Measurements from ENCODE around the gene PSG2.
A peak's percentile ranks its signal among the peaks of the same experiment; 100 is the strongest.
"Not testable (repeated sequence)": the region's sequence is repeated elsewhere in the genome, so short reads cannot be mapped to it uniquely, and the experiment has no call there.

Gene PSG2

DNA sequence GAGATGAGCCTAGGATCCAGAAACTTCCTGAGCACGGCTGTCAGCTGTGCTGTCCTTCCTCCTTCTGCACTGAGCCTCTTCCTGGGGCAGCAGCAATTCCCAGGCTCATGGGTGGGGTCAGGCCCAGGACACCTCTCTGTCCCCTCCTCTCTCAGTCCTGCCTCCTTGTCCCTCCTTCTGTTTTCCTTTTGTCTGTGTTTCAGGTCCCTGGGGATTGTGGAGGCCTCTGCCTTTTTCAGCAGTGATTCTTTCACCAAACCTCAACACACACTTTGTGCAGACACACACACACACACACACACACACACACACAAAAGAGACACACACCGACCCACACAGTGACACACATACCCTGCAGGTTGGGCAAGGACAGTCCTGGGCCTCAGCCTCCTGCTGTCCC is at the start of gene PSG2:
Gene PSG2 (minus strand): TSS at position 101 of the 400 bp plus-strand sequence. CDS start 132 bp downstream, outside the sequence.
- DNase-seq = not testable (repeated sequence)

DNA sequence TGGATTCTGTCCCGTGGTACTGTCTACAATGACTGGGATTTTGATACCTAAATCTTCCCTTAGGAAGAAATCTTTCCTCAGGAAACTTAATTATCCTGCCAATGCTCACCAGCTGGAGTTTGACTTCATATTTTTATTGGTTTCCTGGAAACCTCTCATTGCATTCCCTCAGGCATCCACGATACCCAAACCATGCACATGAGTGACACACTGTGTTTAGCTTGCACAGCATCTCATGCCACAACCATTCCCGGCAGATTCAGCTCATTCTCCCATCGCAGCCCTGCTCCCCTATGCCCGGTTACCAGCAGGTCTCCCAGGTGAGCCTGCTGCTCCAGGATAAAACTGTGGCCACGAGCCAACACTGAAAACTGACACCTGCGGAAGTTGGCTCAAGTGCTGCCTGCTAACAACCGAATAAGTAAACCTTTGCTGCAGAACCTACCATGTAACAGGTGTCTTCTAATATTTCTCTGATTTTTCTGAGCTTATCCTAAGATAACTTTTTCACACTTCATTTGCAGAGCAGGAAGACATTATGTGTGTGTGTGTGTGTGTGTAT is 48.9 kb upstream of the PSG2 start:
- DNase-seq = not testable (repeated sequence)

DNA sequence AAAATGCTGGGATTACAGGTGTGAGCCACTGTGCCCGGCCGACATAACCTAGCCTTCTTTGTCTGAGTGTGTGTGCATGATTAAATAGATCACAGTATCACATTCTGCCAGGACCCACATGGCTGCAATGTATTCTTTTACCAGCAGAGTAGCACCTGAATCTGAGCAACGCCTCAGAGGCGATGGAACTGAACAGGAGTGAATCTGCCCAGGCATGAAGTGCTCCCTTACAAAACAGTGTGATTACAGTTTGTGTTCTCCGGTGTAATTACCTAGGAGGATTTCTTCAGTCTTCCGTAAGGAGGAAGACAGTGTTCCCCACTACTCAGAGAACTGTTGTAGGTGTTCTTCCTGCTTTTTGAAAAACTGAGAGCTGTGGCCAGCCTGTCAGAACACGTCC is 46.7 kb upstream of the PSG2 start:
- not testable (repeated sequence) for DNase-seq

DNA sequence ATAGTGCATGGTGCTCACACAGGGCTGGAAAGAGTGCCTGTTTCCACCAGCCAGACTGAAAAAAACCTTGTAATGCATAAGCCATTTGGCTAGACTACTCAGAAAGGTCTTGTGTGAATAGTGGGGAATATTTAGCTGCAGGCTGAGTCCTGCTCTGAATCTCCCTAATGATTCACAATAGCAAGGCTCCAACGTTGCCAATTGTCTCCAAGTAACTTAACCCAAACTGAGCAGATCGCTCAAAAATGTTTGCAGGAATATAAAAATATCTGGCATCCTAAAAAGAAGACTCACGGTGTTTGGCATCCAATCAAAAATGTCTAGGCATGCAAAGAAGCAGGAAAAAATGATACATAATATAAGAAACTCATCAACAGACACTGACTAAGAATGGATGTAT is 44.8 kb upstream of the PSG2 start:
- DNase-seq = peak in 1 of 2 experiments; percentile 14

DNA sequence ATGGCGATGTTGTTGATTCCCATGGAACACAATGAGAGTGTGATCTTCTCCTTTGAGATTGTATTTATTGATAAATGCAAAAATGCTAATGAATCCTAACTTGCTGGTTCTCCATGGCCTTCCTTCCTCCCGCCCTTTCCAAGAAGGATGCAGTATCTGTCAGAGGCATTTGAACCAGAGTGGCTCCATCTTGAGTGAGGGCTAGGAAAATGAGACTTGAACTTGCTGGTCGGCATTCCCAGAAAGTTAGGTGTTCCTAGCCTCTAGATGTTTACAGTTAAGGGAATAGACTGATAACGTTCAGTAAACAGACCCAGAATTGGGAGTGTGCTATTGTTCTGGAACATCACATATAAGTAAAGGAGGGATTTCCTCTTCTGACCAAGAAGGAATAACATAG is 44.2 kb upstream of the PSG2 start:
- DNase-seq = no peak

DNA sequence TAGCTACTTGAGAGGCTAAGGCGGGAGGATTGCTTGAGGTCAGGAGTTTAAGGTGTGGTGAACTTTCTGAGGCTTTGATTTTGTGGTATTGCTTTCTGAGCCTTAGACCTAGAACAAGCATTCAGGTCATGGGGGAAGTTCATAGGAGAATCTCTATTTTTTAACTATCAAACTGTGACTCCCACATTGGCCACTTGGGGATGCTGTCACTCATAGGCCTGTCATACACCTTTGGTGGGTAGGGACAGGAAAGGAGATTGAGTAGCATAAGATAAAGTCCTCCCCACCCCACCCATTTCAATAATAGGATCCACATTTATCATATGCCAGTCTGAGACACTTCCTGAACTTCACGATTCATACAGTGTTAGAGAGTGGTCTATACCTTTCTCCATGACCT is 41.9 kb upstream of the PSG2 start:
- no peak for DNase-seq

DNA sequence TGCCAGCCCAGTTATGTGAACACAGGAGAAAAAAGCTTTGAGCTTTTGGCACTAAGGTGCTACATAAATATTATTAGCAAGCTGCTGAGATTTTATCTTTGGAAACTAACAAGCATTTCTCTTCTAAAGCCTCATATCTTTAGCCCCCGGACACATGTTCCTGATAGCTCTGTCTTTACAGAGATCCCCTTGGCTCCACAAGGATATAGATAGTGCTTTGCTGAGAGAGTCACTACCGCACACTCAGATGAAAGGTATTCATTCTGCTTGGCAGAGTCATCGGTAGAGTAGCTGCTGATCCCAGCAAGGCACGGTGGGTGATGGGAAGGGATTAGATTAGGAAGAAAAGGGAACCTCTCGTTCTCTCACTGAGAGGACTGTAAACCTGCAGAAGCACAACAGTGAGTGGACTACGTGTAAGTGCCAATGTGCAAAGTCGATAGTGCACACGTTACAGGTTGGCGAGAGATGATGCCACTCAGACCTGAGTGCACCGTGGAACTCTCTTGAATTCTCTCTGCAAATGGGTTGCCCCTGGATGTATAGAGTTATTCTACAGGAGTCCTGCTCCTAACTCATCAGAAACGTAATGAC is 38.0 kb upstream of the PSG2 start:
- peak; percentile 7 to 54 for DNase-seq

DNA sequence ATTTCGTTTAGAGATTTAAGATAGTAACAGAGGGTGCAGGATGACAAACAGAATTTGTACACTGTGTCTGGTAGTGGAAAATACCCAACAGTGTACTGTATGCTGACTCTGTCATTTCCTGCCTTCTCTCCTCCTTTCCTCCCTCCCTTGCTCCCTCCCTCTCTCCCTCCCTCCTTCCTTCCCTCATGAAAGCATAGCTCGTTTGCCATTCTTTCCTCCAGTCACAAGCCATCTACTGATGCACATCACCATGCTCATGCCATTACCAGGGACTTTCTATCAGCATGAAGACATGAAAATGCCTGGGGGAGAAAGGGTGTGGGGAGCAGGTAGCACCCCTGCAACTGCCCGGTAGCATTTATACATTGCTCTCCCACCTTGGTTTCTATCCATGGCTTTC is 37.0 kb upstream of the PSG2 start:
- DNase-seq = not testable (repeated sequence)

DNA sequence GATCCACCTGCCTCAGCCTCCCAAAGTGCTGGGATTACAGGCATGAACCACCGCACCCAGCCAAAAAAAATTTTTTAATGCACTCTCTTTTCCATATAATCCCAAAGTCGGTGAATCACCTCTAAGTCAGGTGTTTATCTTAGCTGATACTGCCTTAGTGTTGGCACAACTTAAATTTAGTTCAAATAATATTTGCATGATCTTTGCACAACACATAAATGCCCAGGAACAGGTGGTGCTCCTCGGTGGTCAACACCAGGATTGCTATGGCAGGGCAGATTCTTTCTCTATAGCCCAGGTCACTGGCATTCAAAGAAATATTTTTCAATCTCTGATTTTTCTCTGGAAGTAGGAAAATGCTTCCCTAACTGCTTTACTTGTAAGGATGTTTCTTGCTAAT is 33.9 kb upstream of the PSG2 start:
- DNase-seq = not testable (repeated sequence)

DNA sequence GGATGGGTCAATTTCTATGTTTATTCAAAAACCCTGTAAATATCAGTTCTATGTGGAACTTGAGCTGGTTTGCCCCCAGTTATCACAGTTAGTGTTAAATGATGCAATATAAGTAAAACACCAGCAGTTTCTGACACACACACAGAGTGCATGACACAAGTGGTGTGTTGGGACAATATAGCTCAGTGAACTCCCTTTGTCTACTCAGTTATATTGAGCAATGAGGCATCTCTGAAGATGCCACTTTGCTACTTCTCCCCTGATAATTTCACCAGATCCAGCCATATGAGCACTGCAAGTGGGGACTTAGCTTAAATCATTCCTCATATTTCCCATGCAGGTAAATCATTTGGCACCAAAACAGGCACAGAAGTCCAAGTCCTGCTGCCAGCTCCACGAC is 33.0 kb upstream of the PSG2 start:
- not testable (repeated sequence) for DNase-seq

DNA sequence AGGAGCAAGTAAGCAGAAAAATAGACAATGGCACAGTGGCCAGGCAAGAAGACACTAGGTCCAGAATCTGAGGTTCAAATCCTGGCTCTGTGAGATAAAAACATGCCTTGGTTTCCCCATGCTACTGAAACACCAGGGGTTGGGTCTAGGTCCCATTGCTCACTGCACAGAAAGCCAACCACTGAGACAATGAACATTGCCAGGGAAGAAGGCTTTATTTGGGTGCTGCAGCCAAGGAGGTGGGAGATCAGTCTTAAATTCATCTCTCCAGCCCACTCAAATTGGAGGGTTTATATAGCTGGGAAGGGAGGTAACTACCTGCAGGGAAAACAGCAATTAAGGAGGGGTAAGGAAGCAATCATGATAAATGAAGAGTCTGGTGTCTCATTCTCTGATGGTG is 32.6 kb upstream of the PSG2 start:
- DNase-seq = not testable (repeated sequence)

DNA sequence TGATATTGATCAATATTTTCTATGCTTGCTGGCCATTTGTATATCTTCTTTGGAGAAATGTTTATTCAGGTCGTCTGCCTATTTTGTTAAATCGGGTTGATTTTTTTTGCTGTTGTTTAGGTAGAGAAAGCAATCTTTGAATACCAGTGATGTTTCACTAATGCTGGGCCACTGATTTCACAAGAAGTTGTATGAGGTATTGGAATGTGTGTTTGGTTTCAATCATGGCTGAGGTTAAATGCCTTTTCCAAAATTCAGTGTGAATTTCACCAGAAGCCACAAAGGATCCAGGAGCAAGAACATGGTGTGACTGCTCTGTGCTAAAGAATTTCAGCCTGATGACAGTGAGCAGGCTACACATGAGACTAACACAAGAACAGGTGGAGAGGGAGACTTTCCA is 32.1 kb upstream of the PSG2 start:
- not testable (repeated sequence) for DNase-seq

DNA sequence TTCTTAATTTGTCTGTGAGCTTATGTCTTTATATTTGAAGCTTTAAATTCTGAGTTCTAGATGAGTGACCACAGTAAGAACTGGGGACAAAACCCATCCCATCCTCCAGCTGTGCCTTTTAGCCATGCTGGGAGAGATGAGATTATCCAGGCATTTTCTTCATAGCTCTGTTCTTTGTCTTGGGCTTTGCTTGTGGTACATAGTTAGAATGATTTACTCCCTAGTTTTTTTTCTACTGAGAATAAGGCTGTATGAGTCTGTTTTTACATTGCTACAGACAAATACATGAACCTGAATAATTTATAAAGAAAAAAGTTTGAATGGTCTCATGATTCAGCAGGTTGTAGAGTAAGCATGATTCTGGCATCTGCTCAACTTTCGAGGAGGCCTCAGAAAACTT is 24.9 kb upstream of the PSG2 start:
- DNase-seq = not testable (repeated sequence)

DNA sequence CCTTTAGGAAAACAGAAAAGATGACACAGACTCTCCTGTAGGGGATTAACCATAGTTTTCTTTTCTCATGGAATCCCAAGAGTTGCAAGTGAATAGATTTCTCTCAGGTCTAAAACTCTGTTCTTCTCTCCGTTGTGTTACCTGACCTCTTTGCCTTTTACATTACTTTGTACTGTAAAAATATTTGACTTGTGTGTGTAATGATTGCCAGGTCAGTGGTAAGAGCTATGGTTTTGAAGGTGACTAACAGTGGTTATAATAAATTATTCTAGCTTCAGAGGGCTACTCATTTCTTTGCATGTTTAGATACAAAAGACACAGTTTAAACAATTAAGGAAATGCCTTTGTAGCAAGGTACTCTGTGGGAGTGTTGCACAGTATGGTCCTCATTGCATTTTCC is 23.0 kb upstream of the PSG2 start:
- DNase-seq = no peak

DNA sequence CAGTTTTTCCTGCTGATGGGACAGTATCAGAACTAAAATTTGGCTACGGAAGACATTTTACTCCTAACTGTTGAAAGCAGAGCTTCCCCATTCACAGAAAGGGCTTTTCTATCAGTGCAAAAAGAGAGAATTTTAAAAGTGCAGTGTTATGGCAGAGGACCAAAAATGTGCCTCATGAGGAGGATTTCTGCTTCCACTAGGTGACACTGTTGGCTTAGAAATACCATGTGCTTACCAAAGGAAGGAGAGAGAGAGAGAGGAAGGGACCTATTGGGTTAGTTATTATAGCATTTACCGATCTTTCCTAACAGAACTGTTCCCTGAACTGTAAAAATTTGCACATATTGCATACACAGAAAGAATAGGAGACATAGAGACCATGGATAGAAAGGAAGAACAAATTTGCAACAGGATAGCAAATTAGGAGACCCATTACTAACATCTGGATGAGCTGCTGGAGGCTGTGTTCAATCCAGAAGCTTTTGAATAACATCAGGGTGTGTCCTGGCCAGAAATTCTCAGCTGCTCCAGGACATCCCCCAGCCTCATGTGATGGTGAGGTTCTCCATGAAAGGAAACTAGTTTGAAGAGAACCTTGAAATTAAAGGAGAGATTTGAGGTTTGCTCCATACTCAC is 21.8 kb upstream of the PSG2 start:
- peak in 1 of 2 experiments; percentile 12 for DNase-seq

DNA sequence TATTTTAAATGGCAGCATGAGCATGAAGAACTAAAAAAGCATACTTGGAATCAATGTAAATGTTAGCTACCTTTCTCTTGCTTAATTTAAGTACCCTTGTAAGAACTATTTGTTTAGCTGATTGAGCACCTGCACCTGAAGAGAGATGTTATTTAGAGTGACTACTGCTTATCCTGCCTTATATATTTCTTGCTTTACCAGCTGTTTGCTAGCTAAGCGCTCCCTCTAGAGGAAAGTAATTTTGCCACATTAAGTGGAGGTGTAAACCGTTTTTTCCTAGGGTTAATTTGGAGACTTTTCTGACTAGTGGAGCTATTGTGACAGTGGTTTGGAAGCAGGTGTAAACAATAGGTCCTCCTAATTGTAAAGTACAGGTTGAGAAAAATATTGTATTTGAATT is 19.4 kb upstream of the PSG2 start:
- DNase-seq = no peak

DNA sequence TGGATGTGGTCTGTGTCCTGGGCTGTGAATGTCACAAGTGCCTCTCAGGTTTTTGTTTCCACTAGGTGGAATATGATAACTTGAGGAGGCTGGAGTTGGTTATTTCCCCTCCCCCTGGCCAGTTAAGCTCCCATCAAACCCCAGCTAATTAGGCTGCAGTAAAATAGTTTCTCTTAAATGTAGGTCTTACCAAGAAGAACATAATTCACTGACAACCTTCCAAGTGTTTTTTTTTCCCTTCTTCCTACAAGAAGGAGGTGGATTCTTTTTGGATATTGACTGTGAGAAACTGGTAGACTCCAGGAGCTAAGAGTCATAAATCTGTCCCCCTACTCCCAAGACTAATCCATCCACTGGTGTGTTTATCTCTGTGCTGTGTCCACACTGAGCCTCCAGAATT is 15.9 kb upstream of the PSG2 start:
- DNase-seq = not testable (repeated sequence)

DNA sequence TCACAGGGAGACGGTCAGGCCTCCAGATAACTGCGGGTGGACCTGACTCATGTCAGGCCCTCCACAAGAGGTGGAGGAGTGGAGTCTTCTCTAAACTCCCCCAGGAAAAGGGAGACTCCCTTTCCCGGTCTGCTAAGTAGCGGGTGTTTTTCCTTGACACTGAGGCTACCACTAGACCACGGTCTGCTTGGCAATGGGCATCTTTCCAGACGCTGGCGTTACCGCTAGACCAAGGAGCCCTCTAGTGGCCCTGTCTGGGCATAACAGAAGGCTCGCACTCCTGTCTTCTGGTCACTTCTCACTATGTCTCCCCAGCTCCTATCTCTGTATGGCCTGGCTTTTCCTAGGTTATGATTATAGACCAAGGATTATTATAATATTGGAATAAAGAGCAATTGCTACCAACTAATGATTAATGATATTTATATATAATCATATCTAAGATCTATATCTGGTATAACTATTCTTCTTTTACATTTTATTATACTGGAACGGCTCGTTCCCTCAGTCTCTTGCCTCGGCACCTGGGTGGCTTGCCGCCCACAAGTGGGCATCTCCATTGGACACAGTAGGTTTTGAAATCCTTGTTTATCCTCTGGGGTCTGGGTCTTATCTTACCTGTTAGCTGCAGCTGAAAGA is 5.3 kb upstream of the PSG2 start:
- DNase-seq = peak in 1 of 2 experiments; percentile 2

DNA sequence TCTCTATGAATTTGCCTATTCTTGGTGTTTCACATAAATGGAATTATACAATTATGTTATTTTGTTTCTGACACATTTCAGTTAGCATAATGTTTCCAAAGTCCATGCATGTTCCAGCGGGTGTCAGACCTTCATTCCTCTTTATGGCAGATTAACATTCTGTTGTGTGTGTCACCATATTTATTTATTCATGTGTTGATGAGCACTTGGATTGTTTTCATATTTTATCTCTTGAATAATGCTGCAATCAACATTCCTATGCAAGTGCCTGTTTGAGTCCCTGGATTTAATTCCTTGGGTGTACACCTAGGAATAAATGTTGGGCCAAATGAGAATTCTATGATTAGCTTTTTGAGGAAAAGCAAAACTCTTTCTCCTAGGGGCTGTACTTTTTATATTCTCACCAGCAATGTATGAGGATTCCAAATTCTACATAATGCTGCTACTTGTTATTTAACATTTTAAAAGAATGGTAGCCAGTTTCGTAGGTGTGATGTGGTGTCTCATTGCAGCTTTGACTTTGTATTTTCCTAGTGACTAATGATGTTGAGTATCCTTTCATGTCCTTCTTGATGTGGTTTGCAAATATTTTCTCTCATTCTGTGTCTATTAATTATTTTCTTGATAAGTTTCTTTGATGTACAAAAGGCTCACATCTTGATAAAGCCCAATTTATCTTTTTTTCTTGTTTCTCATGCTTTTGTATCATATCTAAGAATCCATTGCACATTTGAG is 3.5 kb upstream of the PSG2 start:
- DNase-seq = not testable (repeated sequence)

DNA sequence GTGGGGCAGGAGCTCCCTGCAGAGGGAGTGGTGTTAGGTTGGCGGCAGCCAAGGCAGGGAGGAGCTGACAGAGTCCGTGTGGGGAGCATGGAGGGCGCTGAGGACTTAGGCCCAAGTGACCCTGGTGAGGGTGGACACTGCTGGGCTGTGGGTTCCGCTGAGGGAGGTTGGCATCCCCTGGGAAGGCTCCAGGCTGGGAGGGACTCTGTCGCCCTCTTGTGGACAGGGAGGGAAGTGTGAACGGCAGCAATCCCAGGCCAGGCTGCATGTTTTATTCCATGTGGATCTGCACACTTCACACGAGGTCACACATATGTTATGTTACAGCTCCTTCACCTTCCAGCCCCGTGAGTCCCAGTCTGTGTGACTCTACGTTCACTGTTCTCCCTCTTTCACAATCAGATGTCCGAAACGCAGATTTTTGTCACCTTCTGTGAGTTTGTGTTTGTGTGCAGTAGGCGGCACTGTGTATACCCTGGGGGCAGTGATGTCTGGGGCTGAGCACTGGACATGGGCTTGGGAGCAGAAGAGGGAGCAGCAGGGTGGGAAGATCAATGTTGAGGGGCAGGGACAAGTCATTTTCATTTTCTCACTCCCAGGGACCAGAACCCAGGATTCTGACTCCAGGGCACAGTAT is 1.8 kb upstream of the PSG2 start:
- DNase-seq = not testable (repeated sequence)

DNA sequence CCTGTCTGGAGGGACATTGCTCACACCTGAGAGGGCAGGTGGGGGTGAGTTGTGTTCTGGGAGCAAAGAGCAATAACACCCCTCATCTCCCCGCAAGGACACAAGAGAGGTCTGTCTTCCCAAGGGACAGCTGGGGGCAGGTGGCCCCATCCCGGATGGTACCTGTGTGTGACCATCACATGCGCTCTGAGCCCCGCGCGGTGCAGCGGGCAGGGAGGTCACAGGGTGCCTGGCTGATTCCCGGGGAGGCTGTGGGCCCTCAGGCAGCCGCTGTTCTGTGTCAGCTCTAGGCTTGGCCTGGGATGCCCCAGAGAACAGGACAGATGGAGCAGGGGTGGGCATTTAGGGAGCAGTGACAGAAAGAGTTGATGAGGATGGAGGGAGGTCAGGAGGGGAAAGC is 1.2 kb upstream of the PSG2 start:
- not testable (repeated sequence) for DNase-seq

DNA sequence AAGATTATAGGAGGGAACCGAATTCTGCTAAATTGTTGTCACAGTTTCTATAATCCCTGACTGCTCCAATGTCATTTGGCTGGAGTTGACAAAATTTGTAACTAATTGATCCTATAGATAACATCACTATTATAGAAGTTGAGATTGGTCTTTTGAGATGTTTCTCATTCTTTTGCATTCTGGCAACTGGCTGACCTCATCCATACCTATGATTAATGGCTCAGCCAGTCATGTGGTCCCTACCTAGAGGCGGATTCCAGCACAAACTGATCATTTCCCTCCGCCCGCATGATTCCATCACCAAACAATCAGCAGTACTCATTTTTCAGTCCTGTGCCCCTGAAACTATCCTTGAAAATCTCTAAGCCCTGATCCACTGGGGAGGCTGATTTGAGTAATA is 4.2 kb downstream of the PSG2 start:
- DNase-seq = no peak

DNA sequence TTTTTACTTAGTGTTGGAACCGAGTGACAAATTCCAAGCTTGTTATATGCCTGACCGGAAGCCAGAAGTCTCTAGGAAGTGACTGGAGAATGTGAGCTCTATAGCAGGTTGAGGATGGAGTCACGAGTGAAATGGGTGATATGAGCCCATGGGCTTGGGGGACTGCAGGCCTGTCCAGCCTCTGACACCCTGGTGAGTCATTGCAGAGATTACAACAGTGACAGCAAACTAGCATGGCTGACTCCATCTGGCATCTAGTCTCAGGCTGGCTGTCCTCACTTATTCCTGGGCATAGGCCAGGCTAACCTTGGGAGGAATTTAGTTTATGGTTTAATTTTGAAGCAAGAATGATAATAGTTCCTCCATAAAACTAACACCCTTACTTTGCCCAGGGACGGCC is 4.6 kb downstream of the PSG2 start:
- DNase-seq = peak in 1 of 2 experiments; percentile 20

All from SW 1271 (cell line).